NCI-H345 (cell line): ENCODE measurements around the gene RNF4.
"Not testable (repeated sequence)": the region's sequence is repeated elsewhere in the genome, so short reads cannot be mapped to it uniquely, and the experiment has no call there.

Experiments
- DNase-seq: peaks from one replicate; lab custom pipeline; 2025; lab: John Stamatoyannopoulos, UW

RNF4 gene, protein sequence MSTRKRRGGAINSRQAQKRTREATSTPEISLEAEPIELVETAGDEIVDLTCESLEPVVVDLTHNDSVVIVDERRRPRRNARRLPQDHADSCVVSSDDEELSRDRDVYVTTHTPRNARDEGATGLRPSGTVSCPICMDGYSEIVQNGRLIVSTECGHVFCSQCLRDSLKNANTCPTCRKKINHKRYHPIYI

DNA sequence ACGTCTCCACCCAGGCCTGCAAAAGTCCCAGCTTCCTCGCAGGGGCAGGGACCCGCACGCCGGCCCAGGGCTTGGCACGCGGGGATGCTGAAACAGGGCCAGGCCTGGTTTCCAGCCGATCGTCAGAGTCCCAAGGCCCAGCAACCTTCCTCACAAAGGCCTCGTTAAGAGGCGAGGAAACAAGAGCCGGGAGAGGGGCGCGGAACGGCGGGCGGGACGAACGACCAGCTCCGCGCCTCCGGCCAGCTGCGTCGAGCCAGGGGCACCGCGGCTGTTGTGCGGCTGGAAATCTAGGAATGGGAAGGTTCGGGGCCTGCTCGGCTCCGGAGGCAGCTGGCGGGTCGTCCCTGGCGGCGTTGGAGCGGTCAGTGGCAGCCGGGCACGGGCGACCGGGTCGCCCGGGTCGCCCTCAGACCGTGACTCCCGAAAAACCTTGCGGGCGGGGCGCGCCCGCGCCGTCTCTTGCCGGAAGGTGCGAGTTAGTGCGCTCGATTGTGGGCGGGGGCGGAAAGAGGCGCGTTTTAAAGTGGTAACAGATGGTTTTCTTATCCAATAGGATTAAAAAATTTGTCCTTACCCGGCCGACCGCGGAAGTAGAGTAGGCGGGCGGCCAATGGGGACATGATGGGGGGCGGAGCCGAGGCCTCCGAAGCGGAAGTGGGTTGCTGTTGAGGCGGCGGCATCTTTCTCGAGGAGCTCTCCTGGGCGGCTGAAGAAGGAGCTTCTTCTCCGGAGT lies at the start of gene RNF4:
TSS of gene RNF4 (plus strand) at position 651 of the 736 bp plus-strand sequence. CDS start 21,388 bp downstream, outside the sequence.
- DNase-seq = peak; percentile 94

DNA sequence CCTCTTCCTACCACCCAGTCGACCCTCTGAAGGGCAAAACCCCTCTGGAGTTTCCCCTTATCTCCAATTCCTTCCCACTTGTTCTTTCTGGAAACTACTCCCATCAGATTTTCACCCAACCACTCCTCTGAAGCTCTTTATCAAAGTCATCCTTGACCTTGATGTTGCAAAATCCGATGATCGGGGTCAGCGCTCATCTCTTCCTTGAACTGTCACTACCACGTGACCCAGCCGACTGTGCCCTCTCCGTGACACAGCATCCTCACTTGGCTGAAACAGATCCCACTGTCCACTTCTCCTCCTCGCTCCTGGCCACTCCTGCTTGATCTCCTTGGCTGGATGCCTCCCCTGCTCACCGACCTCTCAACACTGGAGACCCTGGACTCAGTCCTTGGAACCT lies 49.1 kb upstream of the RNF4 start:
- no peak for DNase-seq

DNA sequence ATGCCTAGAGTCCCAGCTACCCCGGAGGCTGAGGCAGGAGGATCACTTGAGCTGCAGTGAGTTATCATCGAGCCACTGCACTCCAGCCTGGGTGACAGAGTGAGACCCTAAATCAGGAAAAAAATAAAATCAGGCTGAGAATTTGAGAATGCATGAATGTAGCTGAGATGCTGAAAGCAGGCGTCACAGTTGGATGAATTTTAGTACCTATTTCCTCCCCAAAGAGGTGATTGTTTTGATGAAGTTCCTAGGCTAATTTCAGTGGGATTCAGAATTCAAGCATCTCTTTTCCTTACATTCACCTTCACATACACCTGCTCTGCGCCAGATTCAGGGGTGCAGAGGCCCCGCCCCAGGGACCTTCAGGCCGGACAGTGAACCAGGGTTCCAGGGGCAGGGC lies 47.0 kb upstream of the RNF4 start:
- DNase-seq = no peak

DNA sequence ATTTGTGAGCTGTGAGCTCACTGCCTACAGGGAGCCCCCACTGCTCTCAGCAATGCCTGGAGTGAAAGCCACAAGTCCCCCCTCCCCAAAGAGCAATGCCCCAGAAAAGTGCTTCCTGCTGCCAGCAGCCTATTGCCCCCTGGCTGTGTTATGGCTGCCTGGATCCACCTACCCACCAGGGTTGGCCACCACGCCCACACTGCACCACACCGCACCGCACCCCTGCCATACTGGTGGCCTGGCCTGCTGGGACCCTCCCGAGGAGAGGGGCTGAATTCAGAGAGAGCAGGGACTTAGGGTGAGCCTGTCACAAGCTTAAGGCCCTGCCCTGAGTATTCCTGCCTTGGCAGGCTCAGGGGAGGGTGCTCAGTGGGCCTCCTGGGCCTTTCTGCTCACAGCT lies 45.8 kb upstream of the RNF4 start:
- no peak for DNase-seq

DNA sequence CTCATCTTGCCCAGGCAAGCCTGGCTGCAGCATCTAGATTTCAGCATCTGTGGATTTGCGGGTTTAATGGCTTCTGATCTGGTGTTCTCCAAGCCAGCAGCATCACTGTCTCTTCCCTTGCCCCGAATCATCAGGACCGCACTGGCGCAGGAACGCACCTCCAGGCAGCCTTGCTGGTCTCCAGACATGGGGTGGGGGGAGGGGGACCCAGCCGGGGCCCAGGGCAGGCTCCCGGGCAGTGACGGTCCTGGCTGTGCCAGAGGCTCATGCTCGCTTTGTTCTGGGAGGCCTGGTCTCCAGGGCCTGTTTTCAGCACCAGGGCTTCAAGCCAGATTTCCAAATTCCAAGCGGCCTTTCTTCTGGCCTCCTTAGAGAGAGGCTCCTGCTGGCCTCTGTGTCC lies 45.2 kb upstream of the RNF4 start:
- DNase-seq = no peak

DNA sequence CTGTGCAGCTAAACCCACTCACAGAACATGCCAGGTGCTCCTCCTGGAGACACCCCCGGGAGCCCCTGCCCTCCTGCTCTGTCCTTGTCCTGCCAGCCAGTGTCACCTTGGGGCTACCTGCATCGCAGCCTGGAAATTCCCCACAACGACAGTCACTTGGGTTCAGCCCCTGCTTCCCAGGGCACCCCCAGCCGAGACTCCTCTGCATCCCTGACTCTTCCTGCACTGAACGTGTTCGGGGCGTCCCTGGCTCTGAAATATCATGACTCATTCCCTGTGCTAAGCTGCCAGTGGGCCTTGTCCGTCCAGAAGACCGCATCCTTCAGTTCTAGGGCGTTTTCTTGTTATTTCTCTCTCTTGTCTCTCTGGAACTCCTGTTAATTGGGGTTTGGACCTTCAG lies 44.3 kb upstream of the RNF4 start:
- no peak for DNase-seq

DNA sequence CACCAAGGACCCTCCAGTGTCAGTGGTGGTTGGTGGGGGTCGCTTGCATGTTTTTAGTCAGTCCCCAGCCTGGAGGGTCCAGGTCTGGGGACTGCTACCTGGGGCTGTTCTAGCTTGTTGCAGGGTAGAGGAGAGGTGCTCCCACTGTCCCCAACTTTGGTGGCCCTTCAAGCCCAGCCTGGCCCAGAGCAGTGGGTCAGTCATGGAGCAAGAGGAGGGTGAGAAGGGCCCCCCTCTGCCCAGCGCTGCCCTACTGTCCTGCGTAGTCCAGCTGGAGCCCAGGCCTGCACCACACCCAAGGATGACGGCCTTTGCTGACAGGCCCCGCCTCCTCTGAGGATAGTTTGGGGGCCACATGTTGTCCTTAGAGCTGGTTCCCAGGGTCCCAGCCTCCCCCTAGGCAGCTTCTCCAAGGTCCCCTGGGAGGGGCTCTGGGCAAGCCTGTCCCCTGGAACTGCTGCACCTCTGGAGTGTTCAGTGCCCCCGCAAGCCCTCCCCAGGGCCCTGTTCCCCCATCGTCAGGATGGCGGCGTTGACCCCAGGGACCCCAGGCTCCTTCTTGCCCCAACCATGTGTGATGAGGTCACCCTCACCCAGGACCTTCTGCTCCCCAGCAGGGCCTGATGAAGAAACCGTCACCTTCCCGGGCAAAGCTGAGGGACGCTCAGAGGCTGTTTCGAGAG lies 43.4 kb upstream of the RNF4 start:
- no peak for DNase-seq

DNA sequence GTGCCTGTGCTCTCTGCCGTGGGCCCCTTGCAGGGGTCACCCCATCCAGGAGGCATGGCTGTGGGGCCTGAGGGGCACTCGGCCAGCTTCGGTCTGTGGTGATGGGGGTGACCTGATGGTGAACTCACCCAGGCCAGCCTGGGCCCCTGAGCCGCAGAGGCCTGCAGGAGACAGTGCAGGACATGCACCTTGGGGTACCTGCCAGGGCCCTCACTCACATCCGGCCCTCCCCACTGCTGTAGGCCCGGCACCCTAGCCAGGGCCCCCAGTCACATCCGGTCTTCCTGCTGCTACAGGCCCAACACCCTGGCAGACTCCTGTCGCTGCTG lies 42.9 kb upstream of the RNF4 start:
- DNase-seq = no peak

DNA sequence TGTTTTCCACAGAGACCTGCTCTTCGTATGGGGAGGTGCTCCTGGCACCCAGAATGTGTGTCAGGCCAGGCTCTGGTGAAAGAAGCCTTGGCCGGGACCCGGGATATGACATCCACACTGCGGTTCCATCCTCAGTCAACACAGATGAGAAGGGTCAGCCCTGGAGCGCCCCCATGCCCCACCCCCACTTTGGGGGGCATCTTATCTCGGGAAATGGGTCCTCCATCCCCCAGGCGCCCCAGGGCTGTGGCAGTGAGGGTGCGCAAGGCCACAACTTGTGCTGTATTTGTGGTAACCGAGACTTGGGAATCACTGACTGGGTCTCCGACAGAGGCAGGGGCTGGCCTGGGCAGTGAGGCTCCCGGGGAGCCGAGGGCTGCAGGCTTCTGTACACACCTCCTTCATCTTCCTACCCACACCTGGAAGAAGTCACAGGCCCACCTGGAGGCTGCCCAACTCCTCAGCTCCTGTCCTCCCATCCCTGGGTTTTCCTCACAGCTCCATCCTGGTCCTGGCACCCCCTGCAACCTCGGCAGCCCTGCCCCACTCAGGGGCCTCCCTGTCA lies 42.1 kb upstream of the RNF4 start:
- no peak for DNase-seq

DNA sequence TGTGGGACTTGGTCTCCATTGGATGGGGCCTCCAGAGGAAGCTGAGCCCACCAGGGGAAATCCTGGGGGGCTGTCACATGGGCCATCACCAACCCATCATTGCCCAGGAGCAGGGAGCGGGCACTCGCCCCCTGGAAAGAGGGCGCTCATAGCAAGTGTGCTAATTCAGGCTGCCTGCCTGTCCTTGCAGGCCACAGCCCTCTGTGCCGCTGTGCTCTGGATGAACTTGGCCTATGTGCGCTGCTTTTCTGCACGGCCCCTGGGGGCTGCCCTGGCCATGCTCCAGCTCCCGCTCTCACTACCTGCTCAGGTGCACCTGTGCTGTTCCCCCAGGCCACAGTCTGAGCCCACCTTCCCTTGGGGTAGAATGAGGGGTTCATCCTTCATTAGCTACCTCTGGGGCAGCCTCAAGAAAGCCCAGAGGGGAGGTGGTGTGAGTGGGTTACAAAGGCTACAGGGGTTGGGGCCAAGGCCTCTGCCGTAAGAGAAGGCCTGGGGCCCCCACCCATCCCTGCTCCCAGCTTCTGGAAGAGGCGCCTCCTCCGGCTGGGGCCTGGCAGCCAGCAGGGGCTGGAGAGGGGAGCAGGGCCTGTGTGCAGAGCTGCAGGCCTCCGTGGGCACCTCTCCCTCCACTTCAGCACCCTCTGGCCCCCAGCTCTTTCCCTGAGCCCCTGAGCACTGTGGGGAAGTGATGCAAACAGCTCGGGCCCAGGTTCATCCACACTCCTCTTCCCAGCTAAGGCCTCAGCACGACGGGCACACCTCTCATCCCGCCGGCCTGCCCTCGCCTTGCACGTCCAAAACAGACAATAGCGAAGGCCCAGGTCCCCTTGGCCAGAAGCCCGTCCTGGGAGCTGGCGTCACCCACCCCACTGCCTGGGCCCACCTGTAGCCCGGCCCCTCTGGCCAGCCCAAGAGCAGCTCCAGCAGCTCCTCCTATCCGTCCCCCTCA lies 41.2 kb upstream of the RNF4 start:
- DNase-seq = no peak

DNA sequence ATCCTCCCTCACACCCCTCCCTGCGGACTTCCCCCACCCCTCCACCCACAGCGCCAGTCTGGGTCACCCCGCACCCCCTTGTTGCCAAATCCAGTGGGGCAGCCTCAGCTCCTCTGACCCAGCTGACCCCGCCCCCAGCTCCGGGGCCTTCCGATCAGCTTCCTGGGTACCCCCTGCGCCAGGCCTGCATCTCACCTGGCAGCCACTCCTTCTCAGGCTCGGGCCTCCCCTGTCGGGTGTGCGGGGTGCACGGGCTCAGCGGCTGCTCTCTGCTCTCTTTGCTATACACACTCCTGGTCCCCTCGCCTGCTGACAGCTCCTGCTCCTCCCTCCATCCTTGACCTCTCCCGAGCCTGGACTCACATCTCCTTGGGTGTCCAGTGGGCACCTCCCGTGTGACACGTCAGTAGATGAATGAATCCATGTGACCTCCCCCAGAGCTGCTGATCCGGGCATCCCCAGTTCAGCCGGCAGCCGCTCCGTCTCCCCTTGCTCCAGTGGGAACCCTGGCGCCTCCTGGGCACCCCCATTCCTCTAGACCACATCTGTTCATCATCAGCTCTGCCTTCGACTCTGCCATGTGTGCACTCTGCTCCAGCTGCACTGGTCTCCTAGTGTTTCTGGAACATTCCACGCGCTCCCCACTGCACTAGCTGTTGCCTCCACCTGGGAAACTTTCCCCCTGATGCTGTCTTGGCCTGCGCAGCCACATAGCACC lies 40.3 kb upstream of the RNF4 start:
- DNase-seq = no peak

DNA sequence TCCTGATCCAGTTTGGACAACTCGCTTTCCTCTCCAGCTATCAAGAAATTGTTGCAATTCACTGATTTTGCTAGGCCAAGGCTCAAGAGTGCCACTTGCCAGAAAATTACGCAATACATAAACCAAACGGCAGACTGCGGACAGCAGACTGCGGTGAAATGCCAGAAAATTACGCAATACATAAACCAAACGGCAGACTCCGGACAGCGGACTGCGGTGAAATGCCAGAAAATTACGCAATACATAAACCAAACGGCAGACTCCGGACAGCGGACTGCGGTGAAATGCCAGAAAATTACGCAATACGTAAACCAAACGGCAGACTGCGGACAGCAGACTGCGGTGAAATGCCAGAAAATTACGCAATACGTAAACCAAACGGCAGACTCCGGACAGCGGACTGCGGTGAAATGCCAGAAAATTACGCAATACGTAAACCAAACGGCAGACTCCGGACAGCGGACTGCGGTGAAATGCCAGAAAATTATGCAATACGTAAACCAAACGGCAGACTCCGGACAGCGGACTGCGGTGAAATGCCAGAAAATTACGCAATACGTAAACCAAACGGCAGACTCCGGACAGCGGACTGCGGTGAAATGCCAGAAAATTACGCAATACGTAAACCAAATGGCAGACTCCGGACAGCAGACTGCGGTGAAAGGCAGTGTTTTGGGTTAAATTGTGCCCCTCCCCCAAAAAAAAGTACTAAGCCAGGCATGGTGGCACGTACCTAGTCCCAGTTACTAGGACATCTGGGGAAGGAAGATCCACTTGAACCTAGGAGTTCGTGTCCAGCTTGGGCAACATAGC lies 38.8 kb upstream of the RNF4 start:
- DNase-seq = not testable (repeated sequence)

DNA sequence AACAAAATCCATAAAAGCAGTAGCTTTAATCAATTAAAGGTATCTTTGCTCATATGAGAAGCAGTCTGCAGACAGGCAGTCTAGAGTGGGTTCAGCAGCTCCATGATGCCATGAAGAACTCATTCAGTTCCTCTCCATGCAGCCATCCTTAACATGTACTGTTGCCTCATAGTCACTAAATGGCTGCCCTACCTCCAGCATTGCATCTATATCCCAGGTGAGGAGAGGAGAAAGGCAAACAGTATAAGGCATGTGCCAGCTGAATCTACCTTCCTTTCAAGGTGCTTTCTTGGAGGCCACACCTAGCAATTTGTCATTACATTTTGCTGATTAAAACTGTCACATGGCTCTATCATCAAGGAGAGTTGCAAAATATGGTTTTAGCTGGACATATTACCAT lies 36.9 kb upstream of the RNF4 start:
- DNase-seq = no peak

DNA sequence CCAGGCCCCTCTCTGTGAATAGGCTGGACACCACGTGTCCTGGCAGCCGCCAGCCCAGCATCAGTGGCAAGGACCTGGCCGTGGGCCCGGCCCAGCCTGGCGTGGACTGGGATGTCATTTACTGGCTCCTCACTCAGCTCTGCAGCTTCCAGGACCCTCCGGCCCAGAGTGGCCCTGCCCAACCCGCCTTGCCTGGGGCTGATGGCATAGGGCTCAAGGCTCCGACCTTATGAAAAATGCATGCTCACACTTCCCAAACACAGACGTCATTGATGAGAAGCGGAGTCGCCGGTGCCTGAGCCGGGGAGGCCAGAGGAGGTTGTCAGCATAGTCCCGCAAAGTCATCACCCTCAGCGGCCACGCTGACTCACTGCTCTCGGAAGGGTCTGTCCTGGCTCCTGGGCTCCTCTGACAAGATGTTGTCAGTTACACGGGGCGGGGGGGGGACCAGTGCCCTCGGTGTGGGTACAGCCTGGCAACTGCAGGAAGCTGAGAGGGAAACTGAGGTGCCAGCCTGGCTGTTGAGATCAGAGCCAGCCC lies 35.8 kb upstream of the RNF4 start:
- no peak for DNase-seq

DNA sequence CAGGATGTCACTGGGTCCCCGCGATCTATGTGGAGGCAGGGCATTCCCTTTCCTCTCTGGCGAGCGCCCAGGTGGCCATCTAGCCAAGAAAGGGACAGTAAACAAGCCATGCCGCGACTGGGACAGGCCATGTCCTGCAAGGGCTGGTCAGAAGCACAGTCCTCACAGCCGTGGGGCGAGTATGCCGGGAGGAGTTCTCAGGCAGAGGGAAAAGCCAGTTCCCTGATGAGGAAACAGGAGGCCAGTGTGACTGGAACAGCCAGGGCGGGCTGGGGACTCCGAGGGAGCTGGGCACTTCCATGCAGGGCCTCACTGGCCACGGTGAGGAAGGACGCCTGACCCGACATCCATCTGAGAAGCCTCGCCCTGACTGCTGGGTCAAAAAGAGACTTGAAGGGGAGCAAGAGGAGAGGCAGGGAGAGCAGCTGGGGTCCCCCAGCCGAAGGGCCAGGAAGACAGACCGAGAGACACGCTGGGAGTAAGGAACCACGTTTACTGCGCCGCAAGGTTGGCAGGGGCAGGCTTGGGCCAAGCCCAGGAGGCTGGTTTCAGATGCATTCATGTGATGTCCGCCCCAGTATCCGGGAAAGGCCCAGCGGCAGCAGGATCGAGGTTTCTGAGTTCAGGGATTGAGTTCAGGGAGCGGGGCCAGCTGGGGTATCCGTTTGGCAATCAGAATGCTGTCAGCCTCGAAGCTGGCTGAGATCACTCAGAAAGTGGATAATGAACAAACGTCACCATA lies 35.1 kb upstream of the RNF4 start:
- no peak for DNase-seq

DNA sequence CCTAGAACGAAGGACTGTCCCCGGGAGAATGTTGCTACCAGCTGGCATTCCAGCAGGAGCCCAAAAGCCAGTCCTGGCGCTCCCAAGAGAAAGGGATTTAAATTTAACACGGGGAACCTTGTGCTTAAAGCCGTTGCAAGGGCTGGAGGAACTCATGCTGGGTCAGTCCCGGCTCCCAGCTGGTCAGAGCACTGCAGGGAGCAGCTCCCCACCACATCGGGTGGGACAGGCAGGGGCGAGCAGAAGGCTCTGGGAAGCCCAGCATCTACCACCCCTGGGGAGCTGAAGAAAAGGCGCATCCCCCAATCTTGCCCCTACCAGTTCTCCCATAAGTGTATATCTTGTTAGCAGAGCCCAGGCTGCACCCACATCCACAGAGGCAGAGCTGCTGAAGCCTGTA lies 34.5 kb upstream of the RNF4 start:
- DNase-seq = no peak

DNA sequence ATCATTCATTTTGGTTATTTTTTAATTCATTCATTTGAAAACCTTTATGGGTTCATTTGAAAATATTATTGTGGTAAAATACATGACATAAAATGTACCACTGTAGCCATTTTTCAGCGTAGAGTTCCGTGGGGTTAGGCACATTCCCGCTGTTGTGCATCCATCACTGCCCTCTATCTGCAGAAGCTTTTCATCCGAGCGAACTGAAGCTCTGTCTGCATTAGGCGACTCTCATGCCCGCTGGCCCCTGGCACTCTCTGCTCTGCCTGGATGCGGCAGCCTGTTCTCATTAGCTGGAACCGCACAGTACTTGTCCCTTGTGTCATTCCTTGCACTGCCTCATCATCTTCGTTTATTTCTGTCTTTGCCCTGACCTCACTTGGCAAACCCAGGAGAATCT lies 32.6 kb upstream of the RNF4 start:
- no peak for DNase-seq

DNA sequence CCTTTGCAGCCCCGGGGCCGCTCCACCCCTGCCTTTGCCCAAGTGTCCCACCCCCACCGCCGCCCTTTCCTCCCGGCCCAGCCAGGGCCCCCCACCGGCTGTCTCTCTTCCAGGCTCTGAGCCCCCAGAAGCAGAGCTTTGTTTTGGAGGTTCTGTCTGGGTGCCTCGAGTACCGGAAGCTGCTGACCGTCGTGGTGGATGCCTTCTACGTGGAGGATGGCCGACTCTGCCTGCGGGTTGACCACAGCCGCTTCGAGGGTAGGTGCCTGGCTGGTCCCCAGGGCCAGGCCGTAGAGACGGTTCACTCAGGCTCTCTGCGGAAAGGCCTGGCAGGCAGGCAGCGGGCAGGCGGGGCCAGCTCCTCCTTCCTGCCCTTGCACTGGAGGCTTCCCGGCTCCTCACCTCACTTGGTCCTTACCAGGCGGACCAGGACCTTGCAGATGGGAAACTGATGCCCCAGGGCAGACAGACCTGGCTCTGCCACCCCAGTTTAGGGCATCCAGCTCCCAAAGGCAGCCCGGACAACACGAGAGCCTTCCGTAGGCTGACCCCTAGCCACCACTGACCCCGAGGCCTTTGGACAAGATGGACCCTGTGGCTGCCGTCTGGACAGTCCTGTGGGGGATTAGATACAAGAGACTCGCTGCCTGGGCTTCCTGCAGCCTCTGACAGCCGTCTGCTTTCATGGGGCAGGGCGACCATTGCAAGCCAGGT lies 32.0 kb upstream of the RNF4 start:
- DNase-seq = no peak
